SH-SY5Y (cell line): ENCODE data around the gene TSPOAP1.

Source experiments
- GATA2 ChIP-seq: IDR thresholded peaks from 2 replicates; pipeline ENCODE4 v1.6.1; 2011; ENCODE audit warnings: mild to moderate bottlenecking, low read depth, low read length
- GATA3 ChIP-seq: IDR thresholded peaks from 2 replicates; pipeline ENCODE4 v1.6.1; 2011; ENCODE audit warnings: low read depth, mild to moderate bottlenecking, low read length, moderate library complexity

Gene TSPOAP1

DNA sequence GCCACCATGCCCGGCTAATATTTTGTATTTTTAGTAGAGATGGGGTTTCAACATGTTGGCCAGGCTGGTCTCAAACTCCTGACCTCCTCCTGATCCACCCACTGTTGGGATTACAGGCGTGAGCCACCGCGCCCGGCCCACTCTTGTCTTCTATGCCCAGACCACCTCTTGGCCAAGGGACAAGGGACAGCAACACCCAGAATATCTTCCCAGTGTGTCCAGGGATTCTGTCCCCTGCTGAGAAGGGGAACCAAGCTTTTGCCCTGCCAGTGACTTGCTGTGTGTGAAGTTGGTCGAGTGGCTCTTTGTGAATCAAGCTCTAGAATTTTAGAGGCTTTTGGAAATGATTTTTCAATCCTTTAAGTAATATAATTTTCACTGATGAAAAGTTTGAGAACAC is 46.2 kb downstream of the TSPOAP1 start:
- no peak for TF ChIP-seq GATA2
- no peak for TF ChIP-seq GATA3

- TF ChIP-seq GATA2 (no peak), GATA3 (no peak)
Measured at GRCh38 chr17:58281511-58282011, 47.0 kb downstream of the TSPOAP1 start.

DNA sequence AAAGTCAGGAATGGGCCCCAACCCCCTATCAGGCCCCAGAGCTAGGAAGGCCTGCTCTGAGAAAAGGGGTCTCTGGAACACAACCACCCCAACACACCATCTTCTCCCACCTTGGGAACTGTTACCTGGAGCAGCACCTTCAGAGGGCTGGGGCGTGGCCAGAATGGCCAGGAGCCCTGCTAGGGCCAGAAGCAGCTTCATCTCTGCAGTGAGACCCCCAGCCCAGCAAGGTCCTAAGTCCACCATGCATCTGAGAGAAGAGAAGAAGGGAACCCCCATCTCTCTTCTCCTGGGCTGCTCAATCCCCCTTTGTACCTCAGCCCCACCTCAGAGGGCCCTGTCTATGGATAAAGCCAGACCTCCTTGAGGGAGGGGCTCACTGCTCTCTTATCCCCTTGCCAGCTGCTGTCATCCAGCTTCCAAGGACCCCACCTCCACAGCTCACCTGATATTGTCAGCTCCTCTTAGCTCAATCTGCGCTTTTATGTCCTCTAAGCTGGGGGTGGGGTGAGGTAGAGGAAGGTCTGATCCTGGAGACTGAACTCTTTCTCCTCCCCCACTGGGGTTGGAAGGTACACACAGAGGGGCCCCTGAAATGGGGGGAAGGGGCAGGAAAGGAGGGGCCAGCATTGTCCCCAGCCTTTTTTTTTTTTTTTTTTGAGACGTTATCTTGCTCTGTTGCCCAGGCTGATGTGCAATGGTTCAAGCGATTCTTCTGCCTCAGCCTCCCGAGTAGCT is 47.9 kb downstream of the TSPOAP1 start, which contains the start of gene MPO:
TSS of gene MPO (minus strand) at position 456 of the 738 bp plus-strand sequence. CDS start at position 279, 177 bp downstream.
- TF ChIP-seq GATA2, result no peak
- no peak for TF ChIP-seq GATA3

DNA sequence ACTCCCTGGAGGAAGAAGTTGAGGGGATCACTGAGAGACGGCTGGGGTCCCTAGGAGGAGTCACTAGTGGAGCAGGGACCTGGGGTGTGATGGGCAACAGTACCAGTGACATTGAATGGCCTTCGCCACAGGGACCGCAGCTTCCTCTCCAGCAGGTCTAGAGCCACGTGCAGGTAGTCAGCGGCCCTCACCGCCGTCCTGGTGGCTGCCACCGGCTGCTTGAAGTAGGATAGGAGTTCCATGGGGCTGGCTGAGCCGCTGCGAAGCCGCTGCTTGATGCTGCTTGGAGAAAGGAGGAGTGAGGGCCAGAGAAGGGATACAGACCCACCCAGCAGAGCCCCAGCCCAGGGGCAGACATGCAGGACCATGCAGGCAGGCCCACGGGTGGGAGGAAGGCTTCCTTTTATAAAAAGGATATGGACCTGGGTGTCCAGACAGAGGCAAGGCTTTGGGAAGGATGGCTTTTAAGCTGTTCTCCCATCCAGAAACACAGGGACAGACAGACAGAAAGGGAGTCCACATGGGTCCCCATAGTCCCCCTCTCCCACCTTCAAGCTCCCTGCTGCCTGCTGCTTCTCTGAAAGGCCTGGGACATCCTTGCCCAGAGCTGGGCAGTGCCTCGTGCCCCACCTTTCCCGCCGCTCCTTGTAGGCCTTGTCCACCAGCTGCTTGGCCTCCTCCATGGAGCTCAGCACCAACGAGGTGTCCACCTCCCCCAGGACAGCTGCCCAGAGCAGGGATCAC is 48.7 kb downstream of the TSPOAP1 start:
- no peak for TF ChIP-seq GATA3
- no peak for TF ChIP-seq GATA2

DNA sequence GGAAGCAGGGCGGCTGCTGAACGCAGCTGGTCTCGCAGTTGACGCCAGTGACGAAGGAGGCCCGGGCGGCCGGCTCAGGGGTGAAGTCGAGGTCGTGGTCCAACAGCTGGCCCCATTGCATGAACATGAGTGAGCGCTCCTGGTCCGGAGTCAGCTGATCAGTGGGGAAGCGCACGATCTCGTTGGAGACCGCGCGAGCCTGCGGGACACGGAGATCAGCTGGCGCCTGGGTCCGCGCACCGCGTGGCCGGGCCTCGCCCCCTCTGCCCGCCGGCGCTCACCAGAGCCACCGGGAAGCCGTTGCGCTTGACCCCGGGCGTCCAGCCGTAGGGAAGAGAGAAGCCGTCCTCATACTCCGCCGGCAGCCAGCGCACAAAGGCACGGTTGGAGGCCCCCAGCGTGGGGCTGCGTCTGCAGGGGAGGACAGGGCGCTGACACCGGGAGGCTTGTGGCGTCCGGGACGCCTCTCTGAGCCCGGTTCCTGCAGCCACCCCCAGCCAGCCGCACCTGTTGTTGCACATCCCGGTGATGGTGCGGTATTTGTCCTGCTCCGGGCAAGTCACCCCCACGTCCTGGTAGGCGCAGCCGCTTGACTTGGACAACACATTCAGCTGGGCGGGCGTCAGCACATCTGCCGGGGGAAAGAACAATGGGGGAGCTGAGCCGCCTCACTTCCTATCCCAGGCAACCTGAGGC is 49.4 kb downstream of the TSPOAP1 start:
- TF ChIP-seq GATA2 (no peak), GATA3 (no peak)

DNA sequence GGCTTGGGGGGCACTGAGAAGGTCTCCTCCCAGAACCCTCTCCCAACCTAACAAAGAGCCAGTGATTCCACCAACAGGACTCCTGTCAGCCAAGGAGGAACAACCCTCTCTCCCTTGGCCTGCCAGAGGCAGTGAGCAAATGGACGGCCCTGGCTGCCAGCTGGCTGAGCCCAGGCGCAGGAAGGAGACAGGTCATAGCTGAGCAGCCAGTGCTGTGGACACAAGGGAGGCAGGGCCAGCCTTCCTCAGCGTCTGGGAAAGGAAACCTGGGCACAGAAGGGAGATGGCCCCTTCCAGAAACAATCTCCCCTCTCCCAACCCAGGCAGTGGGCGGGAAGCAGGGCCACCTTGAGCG is 50.0 kb downstream of the TSPOAP1 start:
- no peak for TF ChIP-seq GATA3

- TF ChIP-seq GATA2 (no peak), GATA3 (no peak)
Measured at GRCh38 chr17:58277802-58278595, 50.6 kb downstream of the TSPOAP1 start.

DNA sequence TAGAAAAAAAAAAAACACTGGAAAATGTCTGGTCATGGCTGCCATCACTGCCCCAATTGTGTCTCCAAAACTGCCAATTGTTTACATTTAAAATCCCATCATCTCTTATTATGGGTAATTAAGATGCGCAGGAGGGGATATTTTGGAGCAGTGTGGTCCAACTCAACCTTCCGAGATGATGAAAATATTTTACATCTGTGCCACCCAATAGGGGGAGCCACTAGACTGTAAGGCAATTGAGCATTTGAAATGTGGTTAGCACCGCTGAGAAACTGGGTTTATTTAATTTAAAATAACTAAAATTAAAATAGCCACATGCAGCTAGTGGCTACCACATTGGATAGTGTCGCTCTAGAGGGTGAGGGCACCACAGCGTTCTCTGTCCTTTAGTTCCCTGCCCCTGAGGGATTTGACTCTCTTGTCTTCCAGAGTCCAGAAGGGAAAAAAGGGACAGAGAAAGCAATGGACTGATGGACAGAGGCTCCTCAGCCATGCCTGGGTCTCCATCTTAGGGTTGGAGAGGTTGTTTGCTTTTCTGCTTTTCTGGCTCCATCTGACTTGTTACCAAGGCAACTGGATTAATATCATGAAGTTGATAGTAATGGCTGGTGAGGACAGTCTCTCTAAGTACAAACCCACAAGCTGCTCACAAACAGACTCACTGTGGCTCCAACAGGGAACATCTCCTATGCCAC is 51.3 kb downstream of the TSPOAP1 start:
- TF ChIP-seq GATA3 (no peak), GATA2 (no peak)

DNA sequence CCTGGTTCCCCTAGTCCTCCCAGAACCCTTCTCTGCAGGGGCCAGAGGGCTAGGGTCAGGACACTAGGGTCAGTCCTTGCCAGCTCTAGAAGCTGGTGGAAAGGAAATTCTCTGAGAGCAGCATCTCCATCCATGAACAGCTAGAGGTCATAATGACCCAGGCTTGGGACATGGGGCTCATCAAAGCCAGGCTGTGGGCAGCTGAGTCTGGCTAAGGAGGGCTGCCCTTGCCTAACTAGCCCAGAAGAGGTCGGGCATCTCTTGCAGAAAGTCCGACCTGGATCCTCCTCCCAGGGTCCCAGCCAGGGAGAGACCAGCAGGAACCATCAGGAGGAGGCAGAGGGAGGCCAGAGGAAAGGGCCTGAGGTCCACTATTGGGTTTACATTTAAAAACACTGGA is 52.2 kb downstream of the TSPOAP1 start:
- TF ChIP-seq GATA3, result no peak
- TF ChIP-seq GATA2, result no peak

GRCh38 chr17:58275417-58275816 is 53.2 kb downstream of the TSPOAP1 start:
- no peak for TF ChIP-seq GATA3
- TF ChIP-seq GATA2, result no peak

DNA sequence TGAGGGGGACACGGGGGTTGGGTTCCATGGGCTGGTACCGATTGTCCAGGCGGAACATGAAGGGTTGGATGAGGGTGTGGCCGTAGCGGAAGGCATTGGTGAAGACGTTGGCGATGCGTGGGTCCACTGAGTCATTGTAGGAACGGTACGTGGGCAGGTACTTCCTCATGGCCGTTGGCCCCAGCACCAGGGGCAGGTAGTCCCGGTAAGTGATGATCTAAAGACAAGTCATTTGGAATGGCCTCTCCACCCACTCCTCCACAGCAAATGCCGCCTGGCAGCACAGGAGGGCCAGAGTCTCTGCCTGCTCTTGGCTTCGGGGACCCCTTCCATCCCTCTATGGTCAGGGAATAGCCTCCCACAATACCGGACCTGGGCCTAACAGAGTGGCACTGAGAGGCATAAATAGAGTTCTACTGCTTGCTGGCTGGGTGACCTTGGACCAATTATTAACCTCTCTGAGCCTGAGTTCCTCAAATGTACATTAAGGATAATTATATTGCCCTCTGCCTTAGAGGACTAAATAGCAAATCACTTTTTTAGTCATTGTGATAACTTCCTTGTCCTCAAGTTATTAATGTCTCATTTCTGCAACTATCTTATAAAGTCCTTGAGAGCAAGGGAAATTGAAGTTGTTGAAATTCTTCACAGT is 55.0 kb downstream of the TSPOAP1 start:
- no peak for TF ChIP-seq GATA2

DNA sequence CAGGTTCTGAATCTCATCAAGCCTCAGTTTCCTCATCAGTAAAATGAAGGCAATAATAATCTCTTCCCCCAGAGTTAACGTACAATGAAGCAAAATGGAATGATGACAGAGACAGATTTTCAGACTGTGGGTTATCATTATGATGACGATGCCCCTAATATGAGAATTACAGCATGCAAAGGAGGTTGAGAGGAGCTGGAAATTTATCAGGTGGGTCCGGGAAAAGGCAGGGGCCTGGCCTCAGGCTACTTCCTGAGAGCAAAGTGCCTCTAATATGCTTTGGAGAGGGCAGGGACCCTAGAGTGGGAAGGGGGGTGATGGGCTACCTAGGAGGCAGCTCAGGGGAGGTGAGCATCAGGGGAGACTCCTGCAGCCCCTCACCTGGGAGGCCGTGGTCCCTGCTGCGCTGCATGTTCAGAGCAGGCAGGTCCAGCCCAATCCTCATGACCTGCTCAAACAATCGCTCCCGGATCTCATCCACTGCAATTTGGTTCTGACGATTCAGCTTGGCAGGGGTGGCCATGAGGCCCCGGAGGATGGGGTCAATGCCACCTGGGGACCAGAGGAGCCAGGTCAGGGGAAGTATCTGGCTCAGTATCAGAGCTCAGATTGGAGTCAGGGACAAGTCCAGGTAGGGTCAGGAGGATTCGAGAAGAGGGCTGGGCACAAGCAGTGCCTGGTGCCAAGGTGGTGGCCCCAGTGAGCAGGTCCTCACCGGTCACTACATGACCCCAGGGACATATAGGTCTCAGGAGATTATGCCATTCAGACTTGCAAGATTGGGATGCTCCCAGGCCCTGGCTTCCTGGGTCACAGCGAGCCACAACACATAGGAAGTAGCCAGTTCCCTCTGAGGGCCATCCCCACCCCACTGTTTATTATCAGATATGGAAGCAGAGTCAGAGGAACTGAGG is 56.0 kb downstream of the TSPOAP1 start:
- TF ChIP-seq GATA3 (no peak), GATA2 (no peak)
